Measurements from ENCODE around the gene ABHD16A.

GRCh38 chr6:31658158-31658688, 44.9 kb downstream of the ABHD16A start:
- TF ChIP-seq YY1 (IDR thresholded peaks at IDR 0.05; ENCODE audit: insufficient read depth, insufficient read length) (no peak), SUZ12 (IDR thresholded peaks at IDR 0.05; ENCODE audit: extremely low read depth, insufficient read depth, insufficient read length) (no peak)

All from NT2/D1 (cell line).